GM19099 (cell line): ENCODE results near the gene WNT4.

Experiments
- POLR2A ChIP-seq: IDR thresholded peaks from 3 replicates; pipeline ENCODE4 v1.6.1; 2011; ENCODE audit warnings: low read depth; ENCODE audit not compliant: insufficient read length; ENCODE audit errors: extremely low read depth

The WNT4 gene

DNA sequence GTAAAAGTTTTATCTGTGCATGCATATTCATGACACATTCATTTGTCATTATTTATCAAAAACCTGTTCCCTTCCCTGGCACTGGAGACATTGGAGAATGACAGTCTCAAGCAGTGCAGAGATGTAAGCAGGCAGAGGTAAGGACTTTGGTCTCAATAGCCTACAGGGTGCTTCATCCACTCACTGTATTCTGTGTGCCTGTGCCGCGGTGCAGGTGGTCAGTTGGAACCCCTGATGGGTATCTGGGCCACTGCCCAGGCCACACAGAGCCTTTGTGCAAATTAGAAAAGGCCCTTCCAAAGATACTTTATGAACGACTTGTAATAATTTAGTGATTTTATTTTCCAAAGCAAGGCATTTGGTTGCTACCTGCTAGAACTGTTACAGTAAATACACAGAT, 46.4 kb downstream of the WNT4 start:
- TF ChIP-seq POLR2A = no peak

DNA sequence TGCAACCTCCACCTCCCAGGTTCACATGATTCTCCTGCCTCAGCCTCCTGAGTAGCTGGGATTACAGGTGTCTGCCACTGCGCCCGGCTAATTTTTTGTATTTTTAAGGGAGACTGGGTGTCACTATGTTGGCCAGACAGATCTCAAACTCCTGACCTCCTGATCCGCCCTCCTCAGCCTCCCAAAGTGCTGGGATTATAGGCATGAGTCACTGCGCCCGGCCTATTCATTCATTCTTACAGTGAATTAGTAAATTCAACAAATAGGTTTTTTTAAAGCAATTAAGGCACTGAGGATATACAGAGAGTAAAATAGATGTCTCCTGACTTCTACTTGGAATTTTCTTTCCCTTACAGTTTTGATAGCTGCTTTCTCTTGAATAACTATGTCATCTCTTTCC, 46.9 kb downstream of the WNT4 start:
- TF ChIP-seq POLR2A = no peak

DNA sequence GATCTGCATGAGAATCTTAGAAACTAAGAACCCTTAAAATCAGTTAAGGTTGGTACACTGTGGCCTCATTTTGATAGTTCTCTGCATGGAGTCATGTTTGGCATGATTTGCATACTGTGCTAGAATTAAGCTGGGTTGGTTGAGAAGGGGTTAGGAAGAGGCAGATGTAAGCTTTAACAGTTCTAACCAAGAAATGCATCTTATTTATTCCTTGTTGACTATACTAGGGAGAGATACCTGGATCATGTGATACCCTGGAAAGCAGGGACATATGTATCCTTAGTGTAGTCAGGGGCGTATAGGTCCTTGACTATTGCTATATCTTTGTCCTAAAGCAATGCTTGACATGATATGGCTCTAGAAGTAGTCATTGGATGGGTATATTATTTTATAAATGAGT, 49.4 kb downstream of the WNT4 start:
- TF ChIP-seq POLR2A = no peak

DNA sequence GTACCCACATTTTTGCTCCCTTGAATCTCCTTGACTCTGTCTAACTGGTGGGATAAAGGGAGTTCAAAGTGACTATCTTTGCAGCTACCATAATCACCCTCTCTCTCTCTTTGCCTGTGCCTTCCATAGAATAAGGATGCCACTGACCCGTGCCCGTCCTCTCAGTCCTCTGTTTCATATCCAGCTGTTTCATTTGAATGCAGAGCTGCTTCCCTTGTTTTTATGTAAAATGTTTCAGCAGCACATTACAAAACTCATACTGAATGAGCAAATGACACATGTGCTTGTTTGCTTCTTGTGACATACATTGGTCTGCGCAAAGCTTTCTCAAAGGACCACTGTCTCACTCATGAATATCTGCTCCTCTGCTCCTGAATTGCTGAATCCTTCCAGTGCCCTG, 52.0 kb downstream of the WNT4 start:
- TF ChIP-seq POLR2A = no peak

DNA sequence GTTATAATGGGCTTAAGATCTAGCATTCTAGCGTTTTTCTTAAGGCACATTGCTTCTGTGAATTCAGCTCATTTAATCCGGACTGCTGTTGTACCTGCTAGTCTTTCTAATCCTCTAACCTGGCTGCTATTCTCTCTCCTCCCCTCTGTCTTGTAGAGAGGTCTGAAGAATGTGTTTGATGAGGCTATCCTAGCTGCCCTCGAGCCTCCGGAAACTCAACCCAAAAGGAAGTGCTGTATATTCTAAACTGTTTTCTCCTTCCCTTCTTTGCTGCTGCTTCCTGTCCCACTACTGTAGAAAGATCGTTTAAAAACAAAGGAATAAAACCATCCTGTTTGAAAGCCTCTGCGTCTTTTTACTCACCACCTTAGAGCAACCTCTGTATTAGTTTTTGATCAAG, 53.1 kb downstream of the WNT4 start:
- no peak for TF ChIP-seq POLR2A

DNA sequence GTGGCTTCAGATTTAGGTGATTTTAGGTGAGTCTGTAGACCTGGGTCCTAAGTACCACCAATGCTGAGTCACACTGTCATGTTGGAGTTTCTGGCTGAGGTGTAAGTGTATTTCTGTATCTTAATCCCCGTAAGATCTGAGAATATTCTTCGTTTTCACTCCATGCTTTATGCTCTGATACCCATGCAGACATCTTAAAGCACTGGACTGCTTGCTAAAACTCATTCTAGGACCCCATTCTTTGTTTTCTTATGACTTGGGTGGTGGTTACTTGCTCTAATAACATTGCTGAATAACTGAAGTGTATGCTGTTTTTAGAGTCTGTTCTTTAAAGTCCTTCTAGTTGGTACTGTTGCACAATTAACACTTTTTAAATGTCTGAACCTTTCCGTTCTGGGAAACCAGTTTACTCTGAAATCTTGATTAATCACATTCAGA, 53.7 kb downstream of the WNT4 start:
- TF ChIP-seq POLR2A = no peak

DNA sequence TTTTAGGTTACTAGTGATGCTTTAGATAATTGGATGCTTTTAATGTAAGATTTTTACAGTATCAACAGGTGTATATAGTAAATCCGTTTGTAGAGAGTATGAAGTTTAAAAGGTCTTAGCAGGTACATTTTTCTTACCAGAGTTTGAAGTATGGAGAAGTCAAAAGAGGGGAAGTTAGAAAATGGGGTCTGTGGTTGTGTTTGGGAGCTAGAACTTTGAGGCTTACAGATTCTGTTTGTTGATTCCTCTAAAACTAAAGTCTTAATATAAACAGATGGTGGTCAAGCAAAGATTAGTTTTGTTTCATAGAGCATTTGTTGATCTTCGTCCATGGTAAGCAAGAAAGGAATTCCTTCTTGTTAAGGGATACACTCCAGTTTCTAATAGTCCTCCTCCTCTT, 54.6 kb downstream of the WNT4 start:
- TF ChIP-seq POLR2A = no peak

DNA sequence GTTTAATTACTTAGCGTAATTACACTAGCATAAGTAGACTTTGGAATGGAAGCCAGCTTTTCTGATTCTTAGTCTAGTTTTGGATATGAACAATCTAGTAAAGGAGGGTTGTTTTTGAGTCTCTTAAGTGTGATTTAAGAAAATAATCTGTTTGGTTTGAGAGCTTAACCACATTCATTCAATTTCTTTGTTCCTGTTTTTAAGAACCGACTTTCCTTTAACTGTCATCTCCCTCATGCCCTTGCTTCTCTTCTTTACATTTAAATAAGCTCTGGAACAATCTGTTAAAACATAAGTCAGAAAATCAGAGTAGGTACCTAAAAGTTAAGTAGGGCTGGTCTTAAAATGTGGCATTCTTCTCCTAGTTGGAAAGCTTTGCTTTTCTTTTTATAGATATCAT, 62.7 kb downstream of the WNT4 start:
- no peak for TF ChIP-seq POLR2A

DNA sequence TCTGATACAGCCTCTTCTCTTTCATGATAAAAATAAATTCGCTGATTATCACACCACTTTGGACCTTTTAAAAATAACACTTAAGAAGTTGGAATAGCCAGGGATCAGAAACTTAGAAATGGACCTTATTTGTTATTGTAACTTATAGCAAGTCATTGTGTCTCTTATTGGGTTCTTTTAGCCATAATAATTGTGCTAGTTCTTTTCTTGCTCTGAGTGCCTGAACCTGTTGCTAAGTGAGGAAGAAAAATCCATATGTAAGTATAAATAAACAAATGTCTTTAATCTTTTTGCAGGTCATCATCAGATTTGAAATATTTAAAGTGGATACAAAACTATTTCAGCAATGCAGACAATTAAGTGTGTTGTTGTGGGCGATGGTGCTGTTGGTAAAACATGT, 64.8 kb downstream of the WNT4 start:
- TF ChIP-seq POLR2A = no peak

DNA sequence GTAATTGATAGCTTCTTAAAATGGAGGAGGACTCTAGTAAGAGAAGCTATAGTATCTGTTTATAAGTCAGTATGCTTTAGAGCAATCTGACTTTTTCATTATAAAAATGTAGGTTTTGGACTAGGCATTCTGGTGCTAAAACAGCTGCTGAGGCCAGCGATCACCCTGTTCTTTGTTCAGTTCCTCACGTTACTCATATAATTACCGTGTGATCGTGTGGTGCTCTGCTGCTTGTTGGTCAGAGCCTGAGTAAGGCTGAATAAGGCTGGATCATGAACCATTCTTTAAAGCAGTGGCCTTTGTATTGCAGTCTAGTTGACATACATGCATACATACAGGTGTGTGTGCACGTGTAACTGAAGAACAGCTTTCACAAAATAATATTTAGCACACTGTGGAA, 65.2 kb downstream of the WNT4 start:
- TF ChIP-seq POLR2A = no peak

DNA sequence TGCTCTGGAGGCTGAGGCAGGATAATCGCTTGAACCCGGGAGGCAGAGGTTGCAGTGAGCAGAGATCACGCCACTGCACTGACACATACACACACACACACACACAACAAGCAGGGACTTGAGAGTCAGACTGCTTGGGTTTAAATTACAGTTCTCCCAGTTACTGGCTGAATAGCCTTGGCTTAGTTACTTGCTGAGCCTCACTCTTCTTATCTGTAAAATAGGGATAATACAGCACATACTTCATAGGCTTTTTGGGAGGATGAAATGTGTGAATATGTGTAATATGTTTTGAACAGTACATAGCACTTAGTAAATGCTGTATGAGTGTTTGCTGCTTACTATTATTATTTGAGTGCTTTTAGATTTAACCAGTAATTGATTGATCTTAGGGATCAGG, 66.6 kb downstream of the WNT4 start:
- TF ChIP-seq POLR2A = no peak

DNA sequence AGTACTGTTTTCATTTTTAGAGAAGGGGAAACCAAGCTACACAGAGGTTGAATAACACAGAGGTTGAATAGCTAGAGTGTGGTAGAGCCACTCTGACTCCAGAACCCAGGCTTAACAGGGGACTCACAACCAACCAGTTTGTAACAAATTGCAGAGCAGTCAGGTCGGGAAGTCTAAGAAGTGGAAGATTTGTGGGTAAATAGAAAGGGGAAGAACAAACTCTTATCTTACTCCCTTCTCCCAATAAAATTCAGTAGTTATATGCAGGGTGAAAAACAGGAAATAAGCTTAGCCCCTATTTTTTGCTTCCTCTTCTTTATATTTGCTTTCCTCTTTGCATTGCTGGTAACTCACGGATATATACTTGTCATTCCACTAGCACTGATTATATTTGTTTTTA, 67.2 kb downstream of the WNT4 start:
- no peak for TF ChIP-seq POLR2A

DNA sequence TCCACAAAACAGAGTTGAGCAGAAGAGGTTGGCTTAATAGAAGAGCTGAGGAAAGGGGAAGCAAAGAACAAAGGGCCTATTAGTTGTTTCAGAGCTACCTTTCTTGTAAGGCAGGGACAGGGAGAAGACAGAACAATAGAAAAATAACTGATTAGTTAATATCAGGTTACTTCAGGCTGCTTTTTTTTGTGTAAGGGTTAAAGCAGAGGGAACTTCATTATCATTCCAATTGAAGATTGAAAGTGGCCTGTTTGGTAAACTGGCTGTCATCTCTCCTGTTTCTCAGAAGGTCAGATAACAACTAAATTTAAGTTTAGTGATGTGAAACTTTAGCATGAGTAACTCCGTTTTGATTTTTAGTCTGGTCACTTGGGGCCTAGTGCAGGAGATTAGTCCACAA, 68.1 kb downstream of the WNT4 start:
- TF ChIP-seq POLR2A = no peak

DNA sequence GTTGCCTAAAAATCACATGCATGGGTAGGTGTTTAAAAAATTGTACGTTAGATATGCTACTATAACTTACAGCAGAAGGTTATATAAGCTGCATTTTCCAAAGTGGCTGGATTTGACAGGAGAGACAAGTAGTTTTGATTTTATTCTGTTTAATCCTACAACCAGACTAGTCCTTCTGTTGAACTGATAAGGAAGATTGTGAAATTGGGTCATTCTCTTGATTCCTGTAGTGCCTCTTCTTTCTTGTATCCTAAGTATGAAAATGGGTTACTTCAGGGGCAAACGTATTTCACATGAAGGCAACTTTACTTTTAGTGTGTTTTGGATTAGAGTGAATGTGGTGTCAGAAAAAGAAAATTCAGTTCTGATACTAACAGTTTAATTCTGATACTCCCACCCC, 71.4 kb downstream of the WNT4 start:
- TF ChIP-seq POLR2A = no peak
